B cell (primary cell): ENCODE measurements around the gene KRTAP5-9. TPM values are rescaled to one million over a fixed set of nuclear protein-coding genes. Genes with fewer than 3 reads are reported as not detected.

Experiments used
- ATAC-seq: fragments of 200-7000 bp; cut with Tn5 transposase; one replicate; pipeline ENCODE4 v1.10.0; 2021; ENCODE audit warnings: low read depth, mild to moderate bottlenecking, moderate number of reproducible peaks, moderate library complexity
- CTCF ChIA-PET: fragments of 350-600 bp; sonication (Branson Sonifier 250); formaldehyde crosslinking; loops from one replicate; lab custom pipeline; 2021; ENCODE audit warnings: antibody characterized with exemption, inconsistent platforms; lab: Charles Lee
- POLR2A ChIA-PET: fragments of 350-600 bp; sonication (Branson Sonifier 250); formaldehyde crosslinking; loops from one replicate; lab custom pipeline; 2021; ENCODE audit warnings: antibody characterized with exemption; lab: Charles Lee
- DNase-seq: peaks from one replicate; pipeline ENCODE4 v3.0.0; 2013
- H2AFZ ChIP-seq: 2 replicates; pipeline ENCODE4 v1.6.1; 2012; ENCODE audit warnings: mild to moderate bottlenecking, low read depth, low read length; ENCODE audit not compliant: insufficient read depth, poor library complexity, severe bottlenecking
- H3K27ac ChIP-seq, 2 donors: 1 replicate in 1 of 2; 2 replicates in 1 of 2; pipeline ENCODE4 v1.5.1; 2012 to 2013; ENCODE audit warnings: low read length in 2 of 2, mild to moderate bottlenecking in 2 of 2, moderate library complexity in 1 of 2
- H3K27me3 ChIP-seq, 4 experiments: fragments of 200-600 bp in 1 of 4; sonication (generic) in 1 of 4; replicated peaks in 1 of 4; 1 replicate in 2 of 4; 2 replicates in 2 of 4; pipeline versions ENCODE4 v1.6.1 to v1.7.0; 2013 to 2016; ENCODE audit warnings: low read length in 3 of 4, mild to moderate bottlenecking in 2 of 4, mixed read lengths in 1 of 4, moderate library complexity in 1 of 4; ENCODE audit not compliant: insufficient read depth in 4 of 4, control insufficient read depth in 3 of 4; ENCODE audit errors: control extremely low read depth in 1 of 4
- H3K36me3 ChIP-seq, 2 experiments: replicated peaks in 1 of 2; 1 replicate in 1 of 2; 2 replicates in 1 of 2; pipeline versions ENCODE4 v1.6.1 to v1.7.1; 2013; ENCODE audit warnings: low read length in 1 of 2; ENCODE audit not compliant: insufficient read depth in 2 of 2, control insufficient read depth in 1 of 2; ENCODE audit errors: control extremely low read depth in 1 of 2, extremely low read depth in 1 of 2
- H3K4me1 ChIP-seq, 2 donors: fragments of 200-600 bp in 1 of 2; sonication (generic) in 1 of 2; 1 replicate in 1 of 2; 2 replicates in 1 of 2; pipeline versions ENCODE4 v1.5.1 to v1.6.1; 2013 to 2017; ENCODE audit warnings: low read length in 2 of 2; ENCODE audit not compliant: control insufficient read depth in 2 of 2, insufficient read depth in 2 of 2
- H3K4me2 ChIP-seq: replicated peaks from 2 replicates; pipeline ENCODE3; 2012; ENCODE audit warnings: mild to moderate bottlenecking, low read depth, low read length; ENCODE audit not compliant: poor library complexity, severe bottlenecking
- H3K4me3 ChIP-seq, 5 experiments: fragments of 200-600 bp in 1 of 5; sonication (generic) in 1 of 5; 1 replicate in 3 of 5; 2 replicates in 2 of 5; pipeline versions ENCODE4 v1.5.1 to v1.7.0; 2011 to 2016; ENCODE audit warnings: low read length in 4 of 5, mild to moderate bottlenecking in 4 of 5, low read depth in 2 of 5, control low read depth in 1 of 5, moderate library complexity in 1 of 5; ENCODE audit not compliant: insufficient read depth in 1 of 5; ENCODE audit errors: control extremely low read depth in 1 of 5, extremely low read depth in 1 of 5
- H3K79me2 ChIP-seq: fragments of 200-600 bp; sonication (generic); one replicate; pipeline ENCODE4 v1.6.0; 2016; ENCODE audit warnings: low read length; ENCODE audit not compliant: control insufficient read depth, insufficient read depth
- H3K9ac ChIP-seq: fragments of 200-600 bp; sonication (generic); 2 replicates; pipeline ENCODE4 v1.6.1; 2017; ENCODE audit warnings: mild to moderate bottlenecking, low read length, moderate library complexity
- H3K9me3 ChIP-seq, 3 donors: one replicate each; pipeline versions ENCODE4 v1.6.1 to v1.7.1; 2013; ENCODE audit warnings: low read length in 2 of 3; ENCODE audit not compliant: control insufficient read depth in 2 of 3, insufficient read depth in 1 of 3; ENCODE audit errors: control extremely low read depth in 1 of 3
- H4K20me1 ChIP-seq: 2 replicates; pipeline ENCODE4 v1.6.0; 2012; ENCODE audit warnings: mild to moderate bottlenecking, low read length; ENCODE audit not compliant: insufficient read depth, control insufficient read depth, poor library complexity, severe bottlenecking
- H3K27ac Mint-ChIP-seq: one replicate; pipeline ENCODE4 v1.8.0; 2021; ENCODE audit warnings: mixed read lengths
- H3K27me3 Mint-ChIP-seq: one replicate; pipeline ENCODE4 v1.8.0; 2021; ENCODE audit warnings: mixed read lengths
- H3K4me1 Mint-ChIP-seq: one replicate; pipeline ENCODE4 v1.8.0; 2021; ENCODE audit warnings: mixed read lengths
- H3K4me3 Mint-ChIP-seq: one replicate; pipeline ENCODE4 v1.8.0; 2021; ENCODE audit warnings: mixed read lengths
- H3K9me3 Mint-ChIP-seq: one replicate; pipeline ENCODE4 v1.8.0; 2022; ENCODE audit warnings: mixed read lengths; ENCODE audit not compliant: insufficient read depth
- EZH2 ChIP-seq: IDR thresholded peaks from 2 replicates; pipeline ENCODE4 v1.6.1; 2012; ENCODE audit warnings: borderline replicate concordance, low read depth, mild to moderate bottlenecking, moderate library complexity, low read length; ENCODE audit not compliant: insufficient read depth, poor library complexity, severe bottlenecking
- WGBS: methylation state at CpG from one replicate; pipeline ENCODE4 v1.1.5; 2013; ENCODE audit warnings: missing lambda C conversion rate; ENCODE audit not compliant: insufficient coverage; 5-methylcytosine and 5-hydroxymethylcytosine counted together
- intact Hi-C: fragments of 100-400 bp; cut with micrococcal nuclease; formaldehyde crosslinking; loops from one replicate; pipeline ENCODE4 v1.10.0; 2022
- polyA plus RNA-seq: library from polyadenylated mRNA; depleted of rRNA; stranded (reverse); fragments of >200 nt; gene quantifications from 2 replicates; pipeline ENCODE4 v1.2.3, GENCODE V29; 2012
- total RNA-seq, 2 donors: library from RNA; stranded (reverse); fragments of 120-200 nt in 1 of 2; gene quantifications; 1 replicate in 1 of 2; 2 replicates in 1 of 2; pipeline versions ENCODE4 v1.2.3 to v1.2.4, GENCODE V29; 2013 to 2022
- TF ChIP-seq, protein P1 (sequence below): fragments of 200-600 bp; IDR thresholded peaks from one replicate; pipeline ENCODE4 v1.8.0; 2022; ENCODE audit warnings: antibody characterized with exemption, mild to moderate bottlenecking

KRTAP5-9 gene
- total and polyA plus RNA-seq, 2 donors (not counting 1 experiment from before 2014, with no cell fraction given), result 0.34 to 0.95 TPM

DNA sequence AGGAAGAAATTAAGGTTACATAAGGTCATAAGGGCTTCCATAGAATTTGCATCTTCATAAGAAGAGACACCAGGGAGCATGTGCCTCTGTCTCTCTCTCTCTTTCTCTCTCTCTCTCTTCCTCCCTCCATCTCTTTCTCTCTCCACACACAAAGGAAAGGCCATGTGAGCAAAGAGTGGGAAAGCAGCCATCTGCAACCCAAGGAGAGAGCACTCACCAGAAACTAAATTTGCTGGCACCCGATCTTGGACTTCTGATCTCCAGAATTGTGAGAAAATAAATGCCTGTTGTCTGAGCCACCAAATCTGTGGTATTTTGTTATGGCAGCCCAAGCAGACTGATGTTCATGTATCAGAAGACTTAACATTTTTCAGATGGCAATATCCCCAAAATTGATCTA, 10.8 kb downstream of the KRTAP5-9 start:
- Histone ChIP-seq H3K79me2 (no peaks in the 10 kb centered on the region), H3K4me3 (no peak overlapping the region), H3K9ac (no peak overlapping the region), H3K36me3 (no peaks in the 10 kb centered on the region), H3K4me2 (no peak overlapping the region), H3K9me3 (no peaks in the 10 kb centered on the region), H2AFZ (no peak overlapping the region), H3K27ac (no peak overlapping the region), H3K4me1 (peaks cover 0 to 4% of the 10 kb centered on the region in 2 donors), H4K20me1 (no peaks in the 10 kb centered on the region), H3K27me3 (peaks cover 0 to 15% (median 11%) of the 10 kb centered on the region in 4 experiments)
- CTCF ChIA-PET, result no interaction called here
- POLR2A ChIA-PET, result no interaction called here
- no peak for TF ChIP-seq EZH2
- TF ChIP-seq, protein P1, sequence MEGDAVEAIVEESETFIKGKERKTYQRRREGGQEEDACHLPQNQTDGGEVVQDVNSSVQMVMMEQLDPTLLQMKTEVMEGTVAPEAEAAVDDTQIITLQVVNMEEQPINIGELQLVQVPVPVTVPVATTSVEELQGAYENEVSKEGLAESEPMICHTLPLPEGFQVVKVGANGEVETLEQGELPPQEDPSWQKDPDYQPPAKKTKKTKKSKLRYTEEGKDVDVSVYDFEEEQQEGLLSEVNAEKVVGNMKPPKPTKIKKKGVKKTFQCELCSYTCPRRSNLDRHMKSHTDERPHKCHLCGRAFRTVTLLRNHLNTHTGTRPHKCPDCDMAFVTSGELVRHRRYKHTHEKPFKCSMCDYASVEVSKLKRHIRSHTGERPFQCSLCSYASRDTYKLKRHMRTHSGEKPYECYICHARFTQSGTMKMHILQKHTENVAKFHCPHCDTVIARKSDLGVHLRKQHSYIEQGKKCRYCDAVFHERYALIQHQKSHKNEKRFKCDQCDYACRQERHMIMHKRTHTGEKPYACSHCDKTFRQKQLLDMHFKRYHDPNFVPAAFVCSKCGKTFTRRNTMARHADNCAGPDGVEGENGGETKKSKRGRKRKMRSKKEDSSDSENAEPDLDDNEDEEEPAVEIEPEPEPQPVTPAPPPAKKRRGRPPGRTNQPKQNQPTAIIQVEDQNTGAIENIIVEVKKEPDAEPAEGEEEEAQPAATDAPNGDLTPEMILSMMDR, result no peak
- DNase-seq, result no peak
- 100% methylated on average over 1 of the region's 1 CpG for WGBS
- intact Hi-C loops, result no loop called here
- no peak overlapping the region for H3K27ac Mint-ChIP-seq
- no peak overlapping the region for H3K4me3 Mint-ChIP-seq
- peaks cover 2% of the 10 kb centered on the region for H3K9me3 Mint-ChIP-seq
- ATAC-seq, result no peak
- peaks cover 41% of the 10 kb centered on the region for H3K27me3 Mint-ChIP-seq
- no peaks in the 10 kb centered on the region for H3K4me1 Mint-ChIP-seq

GRCh38 chr11:71562120-71562519, 13.9 kb downstream of the KRTAP5-9 start:
- Histone ChIP-seq H3K4me1 (peaks cover 0 to 4% of the 10 kb centered on the region in 2 donors), H3K36me3 (no peaks in the 10 kb centered on the region), H3K9ac (no peak overlapping the region), H2AFZ (no peak overlapping the region), H3K79me2 (no peaks in the 10 kb centered on the region), H3K27ac (no peak overlapping the region), H3K27me3 (peaks cover 0 to 16% (median 12%) of the 10 kb centered on the region in 4 experiments), H4K20me1 (no peaks in the 10 kb centered on the region), H3K4me3 (no peak overlapping the region), H3K4me2 (no peak overlapping the region), H3K9me3 (no peaks in the 10 kb centered on the region)
- Mint-ChIP-seq H3K27ac (no peak overlapping the region), H3K4me3 (no peak overlapping the region), H3K27me3 (peaks cover 53% of the 10 kb centered on the region), H3K4me1 (no peaks in the 10 kb centered on the region), H3K9me3 (peaks cover 2% of the 10 kb centered on the region)
- TF ChIP-seq, protein P1, result no peak
- TF ChIP-seq EZH2, result no peak
- intact Hi-C loops, result no loop called here
- ATAC-seq (no peak), DNase-seq (no peak)
- ChIA-PET POLR2A (no interaction called here), CTCF (interaction anchor here (0.9 kb wide), 1 partner anchor 29 kb away, joined by 3 read pairs; no protein-coding TSS in a partner anchor)
